Liver (tissue), 3 donors: ENCODE data around the gene RANBP17.

Source experiments
- FOXA1 ChIP-seq: IDR thresholded peaks from 2 replicates; pipeline ENCODE4 v1.6.1; 2016; ENCODE audit warnings: antibody characterized with exemption
- HNF4A ChIP-seq, 2 donors: conservative IDR thresholded peaks; 2 replicates each; pipeline ENCODE4 v1.6.1; 2016; ENCODE audit warnings: antibody characterized with exemption in 2 of 2, mild to moderate bottlenecking in 2 of 2
- RAD21 ChIP-seq, 2 donors: IDR thresholded peaks; 2 replicates each; pipeline ENCODE4 v1.6.1; 2016; ENCODE audit warnings: antibody characterized with exemption in 2 of 2, mild to moderate bottlenecking in 2 of 2
- RXRA ChIP-seq, 2 donors: IDR thresholded peaks; 2 replicates each; pipeline ENCODE4 v1.6.1; 2017 to 2018; ENCODE audit warnings: antibody characterized with exemption in 2 of 2, mild to moderate bottlenecking in 1 of 2
- YY1 ChIP-seq: IDR thresholded peaks from 2 replicates; pipeline ENCODE4 v1.6.1; 2016; ENCODE audit warnings: antibody characterized with exemption, mild to moderate bottlenecking
- TF ChIP-seq, protein P1 (sequence below): fragments of 150-350 bp; IDR thresholded peaks from 2 replicates; pipeline ENCODE4 v1.5.1; 2017; ENCODE audit warnings: improper control_type of control experiment, low read depth, low read length; ENCODE audit not compliant: missing input control
- TF ChIP-seq, protein P2 (sequence below): IDR thresholded peaks from 2 replicates; pipeline ENCODE4 v1.6.1; 2016; ENCODE audit warnings: antibody characterized with exemption, mild to moderate bottlenecking
- TF ChIP-seq, protein P3 (sequence below): IDR thresholded peaks from 2 replicates; pipeline ENCODE4 v1.6.1; 2016; ENCODE audit warnings: antibody characterized with exemption
- donor health status: healthy.
- donor health status: healthy.

- TF ChIP-seq YY1 (no peak), FOXA1 (no peak), RAD21 (IDR thresholded peaks at IDR 0.05) (no peak), HNF4A (conservative IDR thresholded peaks at IDR 0.05) (no peak), RXRA (IDR thresholded peaks at IDR 0.05) (no peak)
- TF ChIP-seq, protein P1, sequence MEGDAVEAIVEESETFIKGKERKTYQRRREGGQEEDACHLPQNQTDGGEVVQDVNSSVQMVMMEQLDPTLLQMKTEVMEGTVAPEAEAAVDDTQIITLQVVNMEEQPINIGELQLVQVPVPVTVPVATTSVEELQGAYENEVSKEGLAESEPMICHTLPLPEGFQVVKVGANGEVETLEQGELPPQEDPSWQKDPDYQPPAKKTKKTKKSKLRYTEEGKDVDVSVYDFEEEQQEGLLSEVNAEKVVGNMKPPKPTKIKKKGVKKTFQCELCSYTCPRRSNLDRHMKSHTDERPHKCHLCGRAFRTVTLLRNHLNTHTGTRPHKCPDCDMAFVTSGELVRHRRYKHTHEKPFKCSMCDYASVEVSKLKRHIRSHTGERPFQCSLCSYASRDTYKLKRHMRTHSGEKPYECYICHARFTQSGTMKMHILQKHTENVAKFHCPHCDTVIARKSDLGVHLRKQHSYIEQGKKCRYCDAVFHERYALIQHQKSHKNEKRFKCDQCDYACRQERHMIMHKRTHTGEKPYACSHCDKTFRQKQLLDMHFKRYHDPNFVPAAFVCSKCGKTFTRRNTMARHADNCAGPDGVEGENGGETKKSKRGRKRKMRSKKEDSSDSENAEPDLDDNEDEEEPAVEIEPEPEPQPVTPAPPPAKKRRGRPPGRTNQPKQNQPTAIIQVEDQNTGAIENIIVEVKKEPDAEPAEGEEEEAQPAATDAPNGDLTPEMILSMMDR = no peak
- TF ChIP-seq, protein P2, sequence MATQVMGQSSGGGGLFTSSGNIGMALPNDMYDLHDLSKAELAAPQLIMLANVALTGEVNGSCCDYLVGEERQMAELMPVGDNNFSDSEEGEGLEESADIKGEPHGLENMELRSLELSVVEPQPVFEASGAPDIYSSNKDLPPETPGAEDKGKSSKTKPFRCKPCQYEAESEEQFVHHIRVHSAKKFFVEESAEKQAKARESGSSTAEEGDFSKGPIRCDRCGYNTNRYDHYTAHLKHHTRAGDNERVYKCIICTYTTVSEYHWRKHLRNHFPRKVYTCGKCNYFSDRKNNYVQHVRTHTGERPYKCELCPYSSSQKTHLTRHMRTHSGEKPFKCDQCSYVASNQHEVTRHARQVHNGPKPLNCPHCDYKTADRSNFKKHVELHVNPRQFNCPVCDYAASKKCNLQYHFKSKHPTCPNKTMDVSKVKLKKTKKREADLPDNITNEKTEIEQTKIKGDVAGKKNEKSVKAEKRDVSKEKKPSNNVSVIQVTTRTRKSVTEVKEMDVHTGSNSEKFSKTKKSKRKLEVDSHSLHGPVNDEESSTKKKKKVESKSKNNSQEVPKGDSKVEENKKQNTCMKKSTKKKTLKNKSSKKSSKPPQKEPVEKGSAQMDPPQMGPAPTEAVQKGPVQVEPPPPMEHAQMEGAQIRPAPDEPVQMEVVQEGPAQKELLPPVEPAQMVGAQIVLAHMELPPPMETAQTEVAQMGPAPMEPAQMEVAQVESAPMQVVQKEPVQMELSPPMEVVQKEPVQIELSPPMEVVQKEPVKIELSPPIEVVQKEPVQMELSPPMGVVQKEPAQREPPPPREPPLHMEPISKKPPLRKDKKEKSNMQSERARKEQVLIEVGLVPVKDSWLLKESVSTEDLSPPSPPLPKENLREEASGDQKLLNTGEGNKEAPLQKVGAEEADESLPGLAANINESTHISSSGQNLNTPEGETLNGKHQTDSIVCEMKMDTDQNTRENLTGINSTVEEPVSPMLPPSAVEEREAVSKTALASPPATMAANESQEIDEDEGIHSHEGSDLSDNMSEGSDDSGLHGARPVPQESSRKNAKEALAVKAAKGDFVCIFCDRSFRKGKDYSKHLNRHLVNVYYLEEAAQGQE = no peak
- TF ChIP-seq, protein P3, sequence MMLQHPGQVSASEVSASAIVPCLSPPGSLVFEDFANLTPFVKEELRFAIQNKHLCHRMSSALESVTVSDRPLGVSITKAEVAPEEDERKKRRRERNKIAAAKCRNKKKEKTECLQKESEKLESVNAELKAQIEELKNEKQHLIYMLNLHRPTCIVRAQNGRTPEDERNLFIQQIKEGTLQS = no peak
These were observed 287.5 kb downstream of the RANBP17 start for GRCh38 chr5:171149333-171149732.
